A673 (cell line): ENCODE results near the gene KIF5A. TPM values are rescaled to one million over a fixed set of nuclear protein-coding genes. Genes with fewer than 3 reads are reported as not detected.

Source experiments
- BruUV-seq: library from RNA; stranded (reverse); fragments of 400-500 nt; replicated peaks from 2 replicates; lab custom pipeline; 2021; lab: Mats Ljungman, UMichigan
- CTCF ChIA-PET: fragments of 300-600 bp; sonication (Branson Sonifier 250); formaldehyde crosslinking; loops from one replicate; lab custom pipeline; 2022; ENCODE audit warnings: antibody characterized with exemption; lab: Charles Lee
- POLR2A ChIA-PET: fragments of 300-600 bp; sonication (Branson Sonifier 250); formaldehyde crosslinking; loops from one replicate; lab custom pipeline; 2022; ENCODE audit warnings: antibody characterized with exemption; ENCODE audit not compliant: low non-redundant PET; lab: Charles Lee
- DNase-seq: peaks from one replicate; pipeline ENCODE4 v3.0.0-alpha.2; 2015; ENCODE audit warnings: low spot score
- H3K27ac ChIP-seq: fragments of 200-600 bp; sonication (generic); 2 replicates; pipeline ENCODE4 v1.5.1; 2016; ENCODE audit warnings: mixed run types, low read depth, mild to moderate bottlenecking, mixed read lengths, antibody characterized with exemption, low read length; ENCODE audit not compliant: poor library complexity, severe bottlenecking
- H3K27me3 ChIP-seq: fragments of 200-600 bp; sonication (generic); replicated peaks from 2 replicates; pipeline ENCODE4 v1.6.1; 2017; ENCODE audit warnings: mixed run types, low read depth, mild to moderate bottlenecking, mixed read lengths, antibody characterized with exemption, low read length; ENCODE audit not compliant: insufficient read depth, poor library complexity
- H3K36me3 ChIP-seq: fragments of 200-600 bp; sonication (generic); 2 replicates; pipeline ENCODE4 v1.6.1; 2016; ENCODE audit warnings: mixed run types, mild to moderate bottlenecking, mixed read lengths, antibody characterized with exemption, low read length; ENCODE audit not compliant: insufficient read depth, poor library complexity, severe bottlenecking
- H3K4me1 ChIP-seq: fragments of 200-600 bp; sonication (generic); 2 replicates; pipeline ENCODE4 v1.6.1; 2017; ENCODE audit warnings: mixed run types, mild to moderate bottlenecking, mixed read lengths, antibody characterized with exemption, low read length; ENCODE audit not compliant: insufficient read depth, poor library complexity, severe bottlenecking
- H3K4me3 ChIP-seq: fragments of 200-600 bp; sonication (generic); 2 replicates; pipeline ENCODE4 v1.5.1; 2016; ENCODE audit warnings: low read depth, mixed run types, mild to moderate bottlenecking, mixed read lengths, low read length; ENCODE audit not compliant: poor library complexity, severe bottlenecking
- H3K9me3 ChIP-seq: fragments of 200-600 bp; sonication (generic); 2 replicates; pipeline ENCODE4 v1.6.1; 2016; ENCODE audit warnings: mixed run types, low read depth, mild to moderate bottlenecking, mixed read lengths, antibody characterized with exemption, low read length; ENCODE audit not compliant: poor library complexity, severe bottlenecking
- CTCF ChIP-seq: fragments of 300-800, 200-600 bp; sonication (generic); conservative IDR thresholded peaks from 2 replicates; pipeline ENCODE4 v1.5.1; 2017; ENCODE audit warnings: low read depth, mild to moderate bottlenecking, antibody characterized with exemption, low read length, moderate library complexity, mixed read lengths
- EZH2 ChIP-seq: fragments of 200-600 bp; sonication (generic); IDR thresholded peaks from 2 replicates; pipeline ENCODE4 v1.6.1; 2017; ENCODE audit warnings: borderline replicate concordance, low read depth, mild to moderate bottlenecking, mixed read lengths, antibody characterized with exemption, low read length; ENCODE audit not compliant: poor library complexity, severe bottlenecking
- intact Hi-C: fragments of 100-400 bp; cut with micrococcal nuclease; formaldehyde crosslinking; loops from one replicate; pipeline ENCODE4 v1.10.0; 2022; ENCODE audit not compliant: unreplicated experiment
- total RNA-seq: library from RNA; stranded (reverse); gene quantifications from 2 replicates; pipeline ENCODE4 v1.2.3, GENCODE V29; 2021

Gene KIF5A
- total RNA-seq, 1 experiment from 2014 or later = 2.1 TPM

- BruUV-seq = no TSS peak
- H3K4me1 ChIP-seq = peaks cover 42% of the 10 kb centered on the region
- peak overlapping the region; percentile 89 for H3K4me3 ChIP-seq
- ChIA-PET CTCF (interaction anchor here (1.5 kb wide), 1 partner anchor 60 kb away, joined by 4 read pairs; the partner anchor contains the start of gene GLI1), POLR2A (no interaction called here)
- H3K36me3 ChIP-seq = peaks cover 60% of the 10 kb centered on the region
- H3K9me3 ChIP-seq = no peaks in the 10 kb centered on the region
- no peaks in the 10 kb centered on the region for H3K27me3 ChIP-seq
- peak; percentile 56 for DNase-seq
- intact Hi-C loops = no loop called here
- H3K27ac ChIP-seq = peak overlapping the region; percentile 97
- TF ChIP-seq EZH2 (no peak), CTCF (no peak)
Observed at GRCh38 chr12:57518920-57519795, 30.7 kb upstream of the KIF5A start.

- DNase-seq = no peak
- no TSS peak for BruUV-seq
Observed at GRCh38 chr12:57519796-57520052, 30.1 kb upstream of the KIF5A start.

More at GRCh38 chr12:57519796-57520052, 30.1 kb upstream of the KIF5A start:
- Histone ChIP-seq H3K4me1 (peaks cover 47% of the 10 kb centered on the region), H3K27ac (peak overlapping the region; percentile 97), H3K9me3 (no peaks in the 10 kb centered on the region), H3K36me3 (peaks cover 58% of the 10 kb centered on the region), H3K4me3 (peak overlapping the region; percentile 89), H3K27me3 (no peaks in the 10 kb centered on the region)
- POLR2A ChIA-PET = interaction anchor here (0.5 to 0.6 kb wide), 2 partner anchors 213 to 392 kb away, joined by 3 read pairs; no protein-coding TSS in a partner anchor
- TF ChIP-seq CTCF (no peak), EZH2 (no peak)
- intact Hi-C loops = no loop called here
- CTCF ChIA-PET = interaction anchor here (1.5 kb wide), 1 partner anchor 61 kb away, joined by 4 read pairs; the partner anchor contains the start of gene GLI1
